NCI-H524 (cell line): ENCODE measurements around the gene ZNF638.

Source experiments
- DNase-seq, 2 experiments: peaks; one replicate each; lab custom pipeline; 2025; lab: John Stamatoyannopoulos, UW

The ZNF638 gene

DNA sequence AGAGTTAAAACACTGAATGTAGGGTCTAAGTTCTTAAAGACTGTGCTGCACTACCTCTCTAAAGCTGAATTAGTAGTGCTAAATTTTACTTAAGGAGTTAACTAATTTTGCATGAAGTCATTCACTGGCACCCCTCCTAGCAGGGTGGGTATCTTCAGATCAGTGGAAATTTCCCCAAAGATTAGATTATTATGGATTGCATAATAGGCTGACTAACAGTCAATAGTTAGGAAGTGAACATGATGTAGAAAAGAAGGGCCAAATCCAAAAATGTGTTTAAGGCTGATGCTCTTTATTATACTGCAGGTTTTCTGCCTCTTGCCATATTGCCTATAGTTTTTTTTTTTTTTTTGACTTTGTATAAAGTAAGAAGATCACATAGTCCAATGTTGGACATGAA, 5.2 kb downstream of the ZNF638 start:
- DNase-seq: no peak

DNA sequence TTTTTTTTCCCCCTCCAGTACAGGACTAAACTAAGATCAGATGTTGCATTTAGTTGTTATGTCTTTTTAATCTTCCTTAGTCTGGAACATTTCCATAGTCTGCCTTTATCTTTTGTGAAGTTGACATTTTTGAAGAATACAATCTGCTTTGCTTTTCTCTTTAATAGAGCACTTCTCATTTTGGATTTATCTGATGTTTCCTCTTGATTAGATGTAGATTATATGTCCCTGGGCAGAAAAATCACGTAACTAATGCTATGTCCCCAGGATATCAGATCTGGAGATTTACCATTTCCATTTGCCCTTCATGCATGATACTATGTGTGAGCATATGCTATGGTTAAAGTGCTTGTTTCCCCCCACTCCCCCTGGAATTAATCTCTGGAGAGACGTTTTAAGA, 6.2 kb downstream of the ZNF638 start:
- DNase-seq: peak; percentile 10 to 28

DNA sequence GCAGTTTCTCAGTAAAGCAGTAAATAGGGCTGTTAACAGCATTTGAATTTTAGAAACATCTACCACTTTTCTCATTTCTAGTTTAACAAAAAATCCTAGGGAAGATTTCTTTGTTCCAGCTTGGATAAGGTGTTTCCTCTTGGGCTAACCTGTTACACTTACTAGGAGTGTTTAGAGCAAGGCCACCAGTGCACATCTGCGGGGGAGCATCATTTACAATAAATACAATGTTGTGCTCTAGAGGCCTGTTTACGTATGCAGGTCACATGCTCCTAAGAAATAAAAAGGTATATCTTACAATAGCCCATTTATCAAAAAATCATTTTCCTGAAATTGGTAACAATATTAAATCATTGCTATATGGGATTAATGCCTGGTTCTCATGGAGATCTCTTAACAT, 8.1 kb downstream of the ZNF638 start:
- no peak for DNase-seq

DNA sequence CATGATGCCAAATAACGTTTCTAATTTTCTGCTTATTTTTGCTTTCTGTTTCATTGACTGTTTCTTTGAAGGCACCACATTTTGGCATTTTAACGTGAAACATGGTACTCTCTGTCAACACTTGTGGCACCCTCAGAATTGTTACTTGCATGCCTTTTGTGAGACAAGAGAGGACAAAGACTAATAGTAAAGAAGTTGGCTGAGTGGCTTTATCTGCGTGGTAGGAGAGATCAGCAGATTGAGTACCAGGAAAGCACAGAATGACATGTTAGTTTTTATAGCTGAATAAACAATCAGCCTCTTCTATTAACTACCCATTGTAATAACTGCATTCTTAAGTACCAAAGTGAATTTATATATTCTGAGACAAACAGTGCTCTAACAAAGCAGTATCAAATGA, 8.6 kb downstream of the ZNF638 start:
- no peak for DNase-seq

DNA sequence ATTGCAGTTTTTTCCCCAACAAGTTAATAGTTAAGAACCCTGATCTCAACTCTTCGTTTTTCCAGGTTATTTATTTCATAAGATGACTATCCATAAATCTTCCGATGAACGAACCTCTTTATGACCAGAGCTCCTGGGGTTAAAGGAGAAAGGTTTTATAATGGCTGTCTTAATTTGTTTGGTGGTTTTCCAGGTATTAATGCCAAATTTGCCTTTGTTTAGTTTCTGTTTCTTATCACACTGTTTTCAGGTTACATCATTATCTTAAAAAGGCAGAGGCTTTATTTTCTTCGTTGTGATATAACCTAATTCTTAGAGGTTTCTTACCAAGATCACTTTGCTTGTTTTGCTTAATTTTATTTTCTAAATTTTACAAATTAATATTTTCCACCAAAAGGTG, 10.1 kb downstream of the ZNF638 start:
- DNase-seq: no peak

DNA sequence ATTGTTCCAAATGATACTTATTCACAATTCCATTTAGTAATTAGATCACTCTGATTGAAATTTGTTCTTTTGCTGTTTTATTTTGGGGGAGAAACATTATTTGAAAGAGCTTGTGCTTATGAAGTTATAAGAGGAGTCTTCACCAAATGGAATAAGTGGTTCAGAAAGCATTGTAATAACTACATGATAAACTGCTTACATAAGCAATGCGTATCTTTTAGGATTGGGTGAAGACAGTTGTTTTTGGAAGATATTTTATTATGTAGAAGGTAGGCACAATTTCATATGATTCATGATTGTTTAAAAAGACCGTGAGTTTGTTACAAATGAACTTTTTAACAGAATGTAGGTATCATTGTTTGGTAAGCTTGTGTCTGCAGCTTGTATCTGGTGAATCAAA, 14.5 kb downstream of the ZNF638 start:
- DNase-seq: no peak

DNA sequence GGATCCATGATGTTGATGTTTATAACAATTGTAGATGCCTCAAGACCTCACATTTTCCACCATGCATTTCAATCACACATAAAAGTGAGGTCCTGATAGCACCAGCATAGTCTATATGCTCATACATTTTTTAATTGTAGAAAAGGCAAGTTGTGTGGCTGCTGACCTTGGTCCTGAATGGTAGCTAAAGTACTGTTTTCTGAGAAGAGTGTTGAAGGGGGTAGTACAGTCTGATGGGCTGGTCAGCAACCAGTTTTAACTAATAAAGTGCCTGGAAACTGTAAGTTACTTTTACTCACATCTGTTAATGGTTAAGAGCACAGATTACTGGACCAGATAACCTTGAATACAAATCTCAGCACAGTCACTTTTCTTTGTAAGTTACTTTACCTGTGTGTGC, 15.9 kb downstream of the ZNF638 start:
- DNase-seq: no peak

DNA sequence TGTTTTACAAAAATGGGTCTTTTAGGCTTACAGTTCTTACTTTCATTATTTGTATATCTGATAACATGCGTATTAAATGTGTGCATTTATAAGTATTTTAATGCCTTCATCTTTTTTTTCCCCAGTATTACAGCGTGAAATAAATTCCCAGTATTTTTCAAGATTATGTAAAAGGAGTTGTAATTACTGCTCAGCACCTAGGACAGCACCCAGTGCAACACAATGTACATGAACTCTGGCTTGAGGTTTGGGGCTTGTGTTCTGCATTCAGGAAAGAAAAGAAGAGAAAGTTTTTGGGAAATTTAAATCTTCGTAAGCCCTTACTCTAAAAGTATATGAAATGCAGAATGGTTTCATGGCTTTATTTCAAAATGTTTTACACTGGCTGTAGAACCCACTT, 16.7 kb downstream of the ZNF638 start:
- DNase-seq: no peak

DNA sequence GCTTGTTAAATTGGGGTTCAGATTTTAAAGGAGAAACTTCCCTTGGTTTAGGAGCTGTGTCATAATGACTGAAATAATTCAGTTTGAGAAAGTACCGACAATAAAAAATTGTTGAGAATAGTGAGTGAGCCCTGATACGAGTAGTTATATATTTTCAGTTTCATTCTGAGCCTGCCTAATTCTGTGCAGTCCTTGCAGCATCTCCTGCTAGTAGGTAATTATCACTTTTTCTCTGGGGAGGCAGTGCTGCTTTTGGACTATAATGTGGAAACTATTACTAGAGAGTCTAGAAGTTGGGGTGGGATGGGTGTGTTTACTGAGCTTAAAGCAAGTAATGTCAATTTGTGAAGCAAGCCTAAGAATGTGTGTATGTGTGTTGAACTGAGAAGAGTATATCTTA, 21.7 kb downstream of the ZNF638 start:
- DNase-seq: no peak

DNA sequence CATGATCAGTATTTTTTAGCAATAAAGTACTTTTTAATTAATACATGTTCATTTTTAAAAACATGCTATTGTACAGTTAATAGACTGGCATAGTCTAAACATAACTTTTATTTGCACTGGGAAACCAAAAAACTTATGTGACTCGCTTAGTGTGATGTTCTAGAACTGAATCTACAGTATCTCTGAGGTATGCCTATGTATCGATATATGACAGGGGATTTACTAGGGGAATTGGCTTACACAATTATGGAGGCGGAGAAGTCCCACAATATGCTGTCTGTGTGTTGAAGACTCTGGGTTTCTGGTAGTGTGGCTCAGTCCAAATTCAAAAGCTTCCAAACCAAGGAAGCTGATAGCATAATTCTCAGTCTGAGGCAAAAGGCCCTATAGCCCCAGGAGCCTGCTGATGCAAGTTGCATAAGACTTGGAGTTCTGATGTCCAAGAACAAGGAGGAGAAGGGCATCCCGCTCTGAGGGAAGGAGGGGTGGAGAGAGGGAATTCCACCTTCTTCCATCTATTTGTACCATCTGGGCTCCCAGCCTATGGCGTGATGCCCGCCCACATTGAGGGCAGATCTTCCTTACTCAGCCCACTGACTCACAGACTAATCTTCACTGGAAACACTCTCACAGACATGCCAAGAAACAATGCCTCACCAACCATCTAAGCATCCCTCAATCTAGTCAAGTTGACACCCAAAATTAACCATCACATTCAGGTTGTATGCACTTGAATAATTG, 27.5 kb downstream of the ZNF638 start:
- no peak for DNase-seq

DNA sequence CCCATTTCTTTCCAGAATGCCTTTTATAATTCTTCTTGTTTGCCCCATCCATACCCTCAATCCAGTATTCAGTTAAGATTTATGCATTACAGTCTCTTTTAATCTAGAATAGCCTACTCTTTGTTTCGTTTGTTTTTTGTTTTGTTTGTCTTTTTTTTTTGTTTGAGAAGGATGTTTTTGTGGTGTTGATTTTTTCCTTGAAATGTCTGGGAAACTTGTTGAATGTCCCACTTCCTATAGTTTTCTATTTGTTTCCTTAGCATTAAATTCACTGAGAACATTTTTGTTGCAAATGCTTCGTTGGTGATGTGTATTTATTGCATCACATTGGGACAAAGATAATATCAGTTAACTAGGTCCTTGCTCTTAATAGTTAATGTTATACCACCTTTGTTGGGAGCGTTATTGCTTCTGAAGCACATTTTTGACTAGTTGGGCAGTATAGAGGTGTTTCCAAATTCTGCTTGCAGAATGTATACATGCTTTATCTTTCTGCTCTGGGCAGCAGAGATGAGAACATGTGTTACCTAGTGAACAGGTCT, 28.9 kb downstream of the ZNF638 start:
- DNase-seq: no peak

DNA sequence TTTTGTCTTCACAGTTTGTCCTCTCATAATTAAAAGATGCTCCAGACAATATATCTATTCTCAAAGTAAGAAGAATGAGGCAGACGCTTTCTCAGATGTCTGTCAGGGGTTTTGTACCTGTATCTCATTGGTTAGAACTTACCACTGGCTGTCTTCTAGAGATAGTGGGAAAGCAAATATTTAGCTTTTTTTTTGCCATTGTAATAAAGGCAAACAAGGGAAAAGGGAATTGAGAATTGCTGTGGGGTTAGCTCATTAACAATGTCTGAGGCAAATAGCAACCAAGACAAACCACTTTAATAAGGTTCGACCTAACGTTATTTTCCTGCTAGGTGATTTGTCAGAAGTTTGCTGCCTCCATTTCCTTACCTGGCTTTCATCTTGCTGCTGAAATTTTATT, 30.0 kb downstream of the ZNF638 start:
- DNase-seq: no peak

DNA sequence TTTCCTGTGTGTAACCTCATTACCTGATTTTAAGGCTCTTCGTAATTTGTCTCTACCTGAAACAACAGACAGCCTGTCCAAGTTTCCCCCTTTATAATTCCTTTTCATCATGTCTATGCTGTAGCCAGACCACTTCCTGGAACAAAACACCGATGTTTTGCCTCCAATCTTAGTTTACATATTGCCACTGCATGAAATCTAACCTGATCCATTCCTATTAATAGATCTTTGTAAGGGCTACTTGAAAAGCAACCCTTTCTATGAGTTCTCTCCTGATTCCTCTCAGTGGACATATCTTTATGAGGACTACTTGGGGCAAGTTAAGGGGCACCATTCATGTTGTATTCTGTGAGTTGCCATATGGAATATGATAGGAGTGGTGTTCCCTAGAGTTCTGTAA, 30.9 kb downstream of the ZNF638 start:
- DNase-seq: no peak

DNA sequence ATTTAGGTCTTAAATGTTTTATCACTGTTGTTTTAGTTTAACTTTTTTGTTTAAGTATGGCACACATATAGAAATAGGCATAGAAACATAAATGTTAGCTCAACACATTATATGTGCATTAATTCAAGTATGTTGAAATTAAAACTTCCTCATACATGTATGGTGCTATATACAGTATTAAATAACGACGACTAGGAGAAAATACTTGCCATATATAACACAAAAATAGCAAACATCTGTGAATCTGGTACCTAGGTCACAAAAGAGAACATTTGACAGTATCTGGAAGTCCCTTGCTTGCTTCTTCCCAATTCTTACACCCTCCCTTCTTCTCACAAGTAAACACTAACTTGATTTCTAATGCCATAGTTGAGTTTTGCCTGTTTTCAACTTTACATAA, 38.4 kb downstream of the ZNF638 start:
- no peak for DNase-seq

DNA sequence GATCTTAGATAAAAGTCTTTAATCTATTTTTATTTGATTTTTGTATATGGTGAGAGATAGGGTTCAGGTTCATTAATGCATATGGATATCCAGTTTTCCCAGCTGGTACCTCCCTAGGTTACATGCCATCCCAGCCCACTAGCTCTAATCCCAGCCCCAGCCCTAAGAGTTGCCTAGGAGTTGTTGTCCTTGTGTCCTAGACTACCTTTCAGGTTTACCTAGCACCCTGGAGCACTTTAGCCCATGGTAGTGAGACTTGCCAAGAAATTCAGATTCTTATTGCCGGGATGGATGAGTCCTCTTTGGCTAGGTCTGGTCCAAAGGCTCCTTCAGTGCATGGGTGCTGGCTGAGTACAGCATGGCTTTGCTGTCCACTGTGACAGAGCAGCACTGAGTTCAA, 40.5 kb downstream of the ZNF638 start:
- DNase-seq: no peak

DNA sequence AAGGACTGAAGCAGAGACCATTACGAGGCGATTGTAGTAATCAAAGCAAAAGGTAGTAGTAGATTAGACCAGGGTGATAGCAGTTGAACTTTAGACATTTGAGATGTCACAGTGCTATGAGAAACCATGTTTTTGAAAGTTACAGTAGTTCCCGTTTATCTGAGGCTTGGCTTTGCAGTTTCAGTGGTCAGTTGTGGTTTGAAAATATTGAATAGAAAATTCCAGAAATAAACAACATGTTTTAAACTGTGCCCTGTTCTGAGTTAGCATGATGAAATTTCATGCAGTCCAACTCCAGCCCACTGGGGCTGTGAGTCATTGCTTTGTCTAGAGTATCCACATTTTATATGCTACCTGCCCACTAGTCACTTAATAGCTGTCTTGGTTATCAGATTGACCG, 47.5 kb downstream of the ZNF638 start:
- no peak for DNase-seq

DNA sequence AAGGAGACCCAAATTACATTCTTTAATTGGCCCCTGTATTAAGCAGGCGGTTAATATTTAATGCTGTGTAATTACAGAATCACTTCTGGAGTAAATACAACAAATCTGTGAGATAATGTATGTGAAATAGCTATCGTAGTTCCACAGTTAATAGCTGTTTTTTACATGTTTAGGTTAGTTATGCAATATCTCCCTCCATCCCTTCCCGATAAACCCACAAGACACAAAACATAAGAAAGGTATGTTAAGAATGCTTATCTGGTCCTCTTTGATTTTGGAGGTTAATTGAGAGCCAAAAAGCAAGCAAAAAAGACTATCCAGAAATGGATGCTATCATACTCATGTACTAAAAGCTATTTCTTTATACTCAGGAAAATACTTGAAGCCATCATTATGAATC, 49.1 kb downstream of the ZNF638 start:
- DNase-seq: no peak

DNA sequence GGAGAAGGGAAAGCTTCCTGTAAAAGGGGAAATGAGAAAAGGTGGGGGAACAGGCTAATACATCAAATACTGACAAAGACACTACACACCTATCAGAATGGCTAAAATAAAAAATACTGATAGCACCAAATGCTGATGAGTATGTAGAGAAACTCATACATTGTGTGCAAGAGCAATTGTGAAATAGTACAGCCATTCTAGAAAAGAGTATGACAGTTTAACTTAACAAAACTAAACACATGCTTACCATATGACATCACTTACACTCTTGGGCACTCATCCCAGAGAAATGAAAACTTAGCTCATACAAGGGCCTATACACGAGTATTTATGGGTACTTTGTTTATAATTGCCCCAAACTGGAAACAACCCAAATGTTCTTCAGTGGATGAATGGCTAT, 53.4 kb downstream of the ZNF638 start:
- DNase-seq: no peak

DNA sequence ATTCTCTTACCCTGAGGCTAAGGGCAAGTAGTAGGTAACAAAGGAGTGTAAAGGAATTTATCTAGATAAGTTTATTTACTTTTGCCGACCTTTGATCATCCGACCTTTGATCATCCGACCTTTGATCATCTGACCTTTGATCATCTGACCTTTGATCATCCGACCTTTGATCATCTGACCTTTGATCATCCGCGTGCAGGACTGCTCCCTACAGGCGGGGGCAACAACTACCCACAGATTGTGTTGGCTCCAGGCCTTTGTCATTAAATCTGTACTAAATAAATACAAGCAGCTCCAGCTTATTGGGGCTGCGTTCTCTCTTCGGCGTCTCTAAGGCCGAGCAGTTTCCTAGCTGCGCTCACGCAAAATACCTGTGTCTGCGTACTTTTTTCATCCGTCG, 56.6 kb downstream of the ZNF638 start:
- DNase-seq: no peak

DNA sequence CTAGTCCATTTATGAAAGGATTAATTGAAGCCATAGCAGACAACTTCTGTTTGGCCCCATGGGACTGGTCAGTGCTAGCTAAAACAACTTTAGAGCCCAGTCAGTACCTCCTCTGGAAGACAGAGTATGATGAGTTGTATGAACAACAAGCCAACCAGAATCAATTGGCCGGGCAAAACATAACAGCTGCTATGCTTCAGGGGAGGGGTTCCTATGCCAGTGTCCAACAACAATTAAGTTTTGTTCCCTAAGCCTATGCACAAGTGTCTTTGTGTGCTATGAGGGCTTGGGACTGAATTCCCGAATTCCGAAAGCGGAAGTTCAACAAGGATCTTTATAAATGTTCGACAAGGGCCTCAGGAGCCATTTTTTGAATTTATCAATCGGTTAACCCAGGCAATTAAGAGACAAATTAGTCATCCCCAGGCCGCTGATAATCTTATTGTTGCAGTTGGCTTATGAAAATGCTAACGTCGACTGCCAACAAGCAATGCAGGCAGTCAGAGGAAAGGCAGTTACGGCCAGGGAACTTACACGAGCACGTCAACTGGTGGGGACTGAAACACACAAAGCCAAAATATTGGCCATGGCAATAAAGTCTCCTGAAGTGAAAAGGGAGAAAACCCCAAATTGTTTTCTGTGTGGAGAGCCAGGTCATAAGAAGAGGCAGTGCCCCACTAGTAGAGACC, 57.9 kb downstream of the ZNF638 start:
- no peak for DNase-seq

DNA sequence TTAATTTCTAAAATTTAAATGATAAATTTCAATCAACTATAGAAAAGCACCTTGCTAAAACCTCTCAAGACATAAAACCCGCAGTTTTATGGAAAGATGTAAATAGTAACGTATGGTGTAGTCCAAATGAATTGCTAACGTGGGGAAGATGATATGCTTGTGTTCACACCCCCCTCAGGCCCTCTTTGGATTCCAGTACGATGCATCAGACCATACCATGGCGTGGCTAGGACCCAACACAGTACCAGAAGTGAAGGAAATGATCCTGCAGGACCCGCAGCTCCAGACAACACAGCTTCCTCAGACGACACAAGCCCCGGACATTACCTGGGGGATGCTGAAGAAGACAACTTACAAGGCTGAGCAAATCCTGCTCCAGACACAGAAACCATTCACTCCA, 61.6 kb downstream of the ZNF638 start:
- DNase-seq: no peak

DNA sequence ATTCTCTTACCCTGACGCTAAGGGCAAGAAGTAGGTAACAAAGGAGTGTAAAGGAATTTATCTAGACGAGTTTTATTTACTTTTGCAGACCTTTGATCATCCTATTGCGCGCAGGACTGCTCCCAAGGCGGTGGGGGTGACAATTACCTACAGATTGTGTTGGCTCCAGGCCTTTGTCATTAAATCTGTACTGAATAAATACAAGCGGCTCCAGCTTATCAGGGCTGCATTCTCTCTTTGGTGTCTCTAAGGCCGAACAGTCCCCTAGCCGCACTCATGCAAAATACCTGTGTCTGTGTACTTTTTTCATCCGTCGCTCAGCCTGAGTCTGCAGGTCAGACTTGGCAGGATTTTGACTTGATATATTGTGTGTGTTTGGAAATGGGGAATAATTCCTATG, 63.9 kb downstream of the ZNF638 start:
- DNase-seq: no peak

DNA sequence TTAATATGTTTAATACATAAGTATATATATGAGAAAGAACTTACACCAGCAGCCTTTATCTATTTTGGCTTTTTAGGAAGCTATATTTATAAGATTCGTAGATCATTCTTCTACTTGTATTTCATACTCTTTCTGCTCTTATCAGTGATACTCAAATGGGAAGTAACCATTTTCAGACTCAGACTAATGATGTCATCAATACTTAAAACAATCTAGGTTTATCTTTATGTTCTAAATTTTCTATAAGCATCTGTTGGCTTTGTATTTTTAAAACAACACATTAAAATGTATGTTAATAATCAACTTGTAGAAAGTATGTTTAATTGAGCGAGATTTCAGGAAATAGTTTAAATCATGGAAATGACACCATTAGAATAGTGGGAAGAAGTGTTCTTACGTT, 70.8 kb downstream of the ZNF638 start:
- DNase-seq: no peak

DNA sequence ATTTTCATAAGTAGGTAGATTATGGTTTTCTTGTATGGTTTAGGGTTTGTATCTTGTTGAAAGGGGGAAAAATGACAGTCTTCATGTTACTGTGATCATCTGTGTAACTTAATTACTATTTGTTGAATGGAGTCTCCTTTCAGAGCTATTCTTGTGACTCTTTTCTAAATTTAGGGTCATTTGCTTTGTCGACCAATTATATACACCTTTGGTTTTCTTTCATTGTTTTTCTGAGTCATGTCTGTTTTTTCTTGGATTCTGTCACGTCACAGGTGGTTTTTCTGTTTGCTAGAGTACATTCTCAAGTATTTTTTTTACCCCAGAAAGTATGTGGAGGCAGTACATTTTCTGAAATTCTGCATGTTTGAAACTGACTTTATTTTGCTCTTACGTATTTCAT, 78.0 kb downstream of the ZNF638 start:
- no peak for DNase-seq
